Right lobe of liver (tissue), 4 donors: ENCODE measurements around the gene VNN1.

Source experiments
- POLR2A ChIP-seq: fragments of 450-650 bp; IDR thresholded peaks from one replicate; pipeline ENCODE4 v1.6.1; 2017; ENCODE audit warnings: antibody characterized with exemption, mild to moderate bottlenecking
- TF ChIP-seq, protein P1 (sequence below), 4 donors: fragments of 200-600 bp in 3 of 4; fragments of 450-650 bp in 1 of 4; IDR thresholded peaks; one replicate each; pipeline versions ENCODE4 v1.5.1 to v1.8.0; 2016 to 2022; ENCODE audit warnings: antibody characterized with exemption in 4 of 4, mild to moderate bottlenecking in 2 of 4
- donor health status: DM: no; HTN: no; CAD: no.
- donor health status: DM: no; HTN: no; CAD: no.
- donor health status: DM: no; HTN: yes; CAD: no.

DNA sequence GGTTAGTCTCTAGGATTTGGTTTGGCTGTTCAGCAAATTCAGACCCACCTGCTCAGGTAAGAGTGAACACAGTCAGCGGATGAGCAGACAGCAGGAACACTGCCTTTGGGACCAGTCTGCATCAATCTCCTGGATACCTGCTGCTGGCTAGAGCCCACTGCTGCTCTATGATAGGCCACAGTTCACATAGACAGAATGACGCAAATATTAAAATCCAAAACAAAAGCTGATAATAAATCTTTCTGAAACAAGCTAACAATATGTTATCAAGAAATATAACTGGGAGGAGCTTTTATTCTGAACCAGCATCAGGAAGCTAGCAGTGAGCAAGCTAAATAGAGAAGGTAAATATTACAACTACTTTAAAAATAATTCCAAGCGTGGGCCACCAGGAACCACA is 54.8 kb downstream of the VNN1 start, which contains the start of gene TAAR1:
- TF ChIP-seq, protein P1, sequence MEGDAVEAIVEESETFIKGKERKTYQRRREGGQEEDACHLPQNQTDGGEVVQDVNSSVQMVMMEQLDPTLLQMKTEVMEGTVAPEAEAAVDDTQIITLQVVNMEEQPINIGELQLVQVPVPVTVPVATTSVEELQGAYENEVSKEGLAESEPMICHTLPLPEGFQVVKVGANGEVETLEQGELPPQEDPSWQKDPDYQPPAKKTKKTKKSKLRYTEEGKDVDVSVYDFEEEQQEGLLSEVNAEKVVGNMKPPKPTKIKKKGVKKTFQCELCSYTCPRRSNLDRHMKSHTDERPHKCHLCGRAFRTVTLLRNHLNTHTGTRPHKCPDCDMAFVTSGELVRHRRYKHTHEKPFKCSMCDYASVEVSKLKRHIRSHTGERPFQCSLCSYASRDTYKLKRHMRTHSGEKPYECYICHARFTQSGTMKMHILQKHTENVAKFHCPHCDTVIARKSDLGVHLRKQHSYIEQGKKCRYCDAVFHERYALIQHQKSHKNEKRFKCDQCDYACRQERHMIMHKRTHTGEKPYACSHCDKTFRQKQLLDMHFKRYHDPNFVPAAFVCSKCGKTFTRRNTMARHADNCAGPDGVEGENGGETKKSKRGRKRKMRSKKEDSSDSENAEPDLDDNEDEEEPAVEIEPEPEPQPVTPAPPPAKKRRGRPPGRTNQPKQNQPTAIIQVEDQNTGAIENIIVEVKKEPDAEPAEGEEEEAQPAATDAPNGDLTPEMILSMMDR (IDR thresholded peaks at IDR 0.05), result no peak
- no peak for TF ChIP-seq POLR2A
